Keratinocyte (primary cell): ENCODE results near the gene TGFB1I1. TPM values are rescaled to one million over a fixed set of nuclear protein-coding genes. Genes with fewer than 3 reads are reported as not detected.

Source experiments
- DNase-seq: peaks from one replicate; pipeline ENCODE4 v3.0.0-alpha.2; 2011; ENCODE audit warnings: low read depth, missing footprints, low spot score
- FAIRE-seq: peaks from 2 replicates; lab custom pipeline; 2011; peaks lifted over from hg19 to GRCh38; lab: Jason Lieb, UNC
- H2AFZ ChIP-seq: 2 replicates; pipeline ENCODE4 v1.6.0; 2012; ENCODE audit warnings: low read length, control low read depth, inconsistent platforms; ENCODE audit not compliant: control insufficient read depth
- H3K27ac ChIP-seq: 2 replicates; pipeline ENCODE4 v1.5.1; 2011; ENCODE audit warnings: low read length; ENCODE audit not compliant: control insufficient read depth, insufficient read depth
- H3K27me3 ChIP-seq: 3 replicates; pipeline ENCODE4 v1.6.0; 2011; ENCODE audit warnings: low read length; ENCODE audit not compliant: control insufficient read depth, insufficient read depth; ENCODE audit errors: extremely low read depth
- H3K36me3 ChIP-seq, 2 experiments: 2 replicates in 1 of 2; 3 replicates in 1 of 2; pipeline ENCODE4 v1.5.1; 2011; ENCODE audit warnings: low read length in 2 of 2, mild to moderate bottlenecking in 1 of 2; ENCODE audit not compliant: control insufficient read depth in 2 of 2, insufficient read depth in 2 of 2; ENCODE audit errors: extremely low read depth in 1 of 2
- H3K4me1 ChIP-seq: 3 replicates; pipeline ENCODE4 v1.5.1; 2011; ENCODE audit warnings: low read length; ENCODE audit not compliant: control insufficient read depth, insufficient read depth; ENCODE audit errors: extremely low read depth
- H3K4me2 ChIP-seq: 3 replicates; pipeline ENCODE4 v1.6.0; 2011; ENCODE audit warnings: low read depth, low read length; ENCODE audit not compliant: control insufficient read depth, insufficient read depth; ENCODE audit errors: extremely low read depth
- H3K4me3 ChIP-seq, 3 experiments: fragments of 200-600 bp in 1 of 3; sonication (generic) in 1 of 3; 2 replicates in 2 of 3; 3 replicates in 1 of 3; pipeline ENCODE4 v1.5.1; 2011 to 2016; ENCODE audit warnings: low read length in 3 of 3, mild to moderate bottlenecking in 3 of 3, control low read depth in 2 of 3, inconsistent platforms in 1 of 3, low read depth in 1 of 3, mixed read lengths in 1 of 3, mixed run types in 1 of 3, moderate library complexity in 1 of 3; ENCODE audit not compliant: control insufficient read depth in 2 of 3, insufficient read depth in 2 of 3; ENCODE audit errors: extremely low read depth in 1 of 3
- H3K79me2 ChIP-seq: 2 replicates; pipeline ENCODE4 v1.6.0; 2012; ENCODE audit warnings: low read length; ENCODE audit not compliant: control insufficient read depth, insufficient read depth
- H3K9ac ChIP-seq: 3 replicates; pipeline ENCODE4 v1.6.0; 2011; ENCODE audit warnings: low read length; ENCODE audit not compliant: control insufficient read depth, insufficient read depth; ENCODE audit errors: extremely low read depth
- H3K9me1 ChIP-seq: 3 replicates; pipeline ENCODE4 v1.6.0; 2011; ENCODE audit warnings: low read length; ENCODE audit not compliant: control insufficient read depth, insufficient read depth; ENCODE audit errors: extremely low read depth
- H3K9me3 ChIP-seq: 2 replicates; pipeline ENCODE4 v1.5.1; 2012; ENCODE audit warnings: low read depth, low read length; ENCODE audit not compliant: control insufficient read depth
- H4K20me1 ChIP-seq: 3 replicates; pipeline ENCODE4 v1.6.0; 2011; ENCODE audit warnings: low read length; ENCODE audit not compliant: control insufficient read depth, insufficient read depth; ENCODE audit errors: extremely low read depth
- CTCF ChIP-seq, 3 experiments: IDR thresholded peaks in 1 of 3; conservative IDR thresholded peaks in 1 of 3; optimal IDR thresholded peaks in 1 of 3; 2 replicates in 2 of 3; 3 replicates in 1 of 3; pipeline versions ENCODE3 to v1.5.1; 2011; ENCODE audit warnings: low read length in 3 of 3, mild to moderate bottlenecking in 3 of 3, moderate library complexity in 2 of 3, control low read depth in 1 of 3, inconsistent platforms in 1 of 3; ENCODE audit not compliant: insufficient read depth in 2 of 3; ENCODE audit errors: extremely low read depth in 1 of 3
- EZH2 ChIP-seq: IDR thresholded peaks from one replicate; pipeline ENCODE4 v1.6.1; 2012; ENCODE audit warnings: inconsistent platforms, mild to moderate bottlenecking, low read length, moderate library complexity
- dilution Hi-C: fragments of 300-500 bp; cut with MboI; formaldehyde crosslinking; loops from one replicate; pipeline ENCODE4 v1.7.0; 2020; ENCODE audit warnings: low sequenced_read_pairs; ENCODE audit not compliant: extremely low pct_ligation_motif_present
- polyA plus RNA-seq, 5 experiments: library from polyadenylated mRNA; depleted of rRNA in 3 of 5; stranded (reverse) in 3 of 5; stranded (forward) in 1 of 5; unstranded in 1 of 5; fragments of >200 nt; gene quantifications; 1 replicate in 1 of 5; 2 replicates in 3 of 5; 3 replicates in 1 of 5; pipeline versions ENCODE4 v1.2.1 to v1.2.3, GENCODE V29; 2011 to 2012; ENCODE audit warnings: missing spikeins in 2 of 5, low read depth in 1 of 5, low replicate concordance in 1 of 5

Gene TGFB1I1
- polyA plus RNA-seq, 1 donor (not counting 4 experiments of a cell fraction or from before 2014, with no cell fraction given), result 3.7 TPM

- Histone ChIP-seq H3K9ac (no peak overlapping the region), H3K27ac (no peak overlapping the region), H4K20me1 (no peaks in the 10 kb centered on the region), H3K79me2 (peaks cover 1% of the 10 kb centered on the region), H3K4me1 (peaks cover 10% of the 10 kb centered on the region), H2AFZ (no peak overlapping the region), H3K9me3 (no peaks in the 10 kb centered on the region), H3K4me2 (no peak overlapping the region), H3K27me3 (no peaks in the 10 kb centered on the region), H3K9me1 (no peaks in the 10 kb centered on the region), H3K4me3 (no peak overlapping the region), H3K36me3 (peaks cover 9 to 22% of the 10 kb centered on the region in 2 experiments)
- DNase-seq, result no peak
- dilution Hi-C loops, result no loop called here
- no peak for FAIRE-seq
- TF ChIP-seq CTCF (optimal IDR thresholded peaks at IDR 0.05 in 1 of 3, IDR thresholded peaks at IDR 0.05 in 1 of 3, conservative IDR thresholded peaks at IDR 0.05 in 1 of 3; ENCODE audit: extremely low read depth in 1 of 3, insufficient read depth in 2 of 3, low read length in 3 of 3) (no peak), EZH2 (no peak)
Measured at GRCh38 chr16:31464781-31465260, 7.1 kb upstream of the TGFB1I1 start.

- no peaks in the 10 kb centered on the region for H3K9me1 ChIP-seq
- H3K9ac ChIP-seq, result no peak overlapping the region
- no peak for FAIRE-seq
- H3K36me3 ChIP-seq, result peaks cover 9 to 22% of the 10 kb centered on the region in 2 experiments
- dilution Hi-C loops, result no loop called here
- TF ChIP-seq CTCF (optimal IDR thresholded peaks at IDR 0.05 in 1 of 3, IDR thresholded peaks at IDR 0.05 in 1 of 3, conservative IDR thresholded peaks at IDR 0.05 in 1 of 3; ENCODE audit: extremely low read depth in 1 of 3, insufficient read depth in 2 of 3, low read length in 3 of 3) (no peak), EZH2 (no peak)
- H3K9me3 ChIP-seq, result no peaks in the 10 kb centered on the region
- no peak overlapping the region for H2AFZ ChIP-seq
- no peak overlapping the region for H3K4me2 ChIP-seq
- H3K4me1 ChIP-seq, result peaks cover 2% of the 10 kb centered on the region
- H4K20me1 ChIP-seq, result no peaks in the 10 kb centered on the region
- no peak for DNase-seq
- no peak overlapping the region for H3K4me3 ChIP-seq
- H3K27ac ChIP-seq, result no peak overlapping the region
- no peaks in the 10 kb centered on the region for H3K79me2 ChIP-seq
- no peaks in the 10 kb centered on the region for H3K27me3 ChIP-seq
Measured at GRCh38 chr16:31465788-31466370, 6.1 kb upstream of the TGFB1I1 start.
